Esophagus squamous epithelium (tissue), 4 donors: ENCODE data around the gene ZNF398.

Source experiments
- POLR2A ChIP-seq, 4 donors: fragments of 450-650 bp; IDR thresholded peaks; one replicate each; pipeline ENCODE4 v1.6.1; 2017; ENCODE audit warnings: antibody characterized with exemption in 4 of 4, mild to moderate bottlenecking in 4 of 4, moderate library complexity in 3 of 4
- TF ChIP-seq, protein P1 (sequence below), 6 experiments: fragments of 450-650 bp in 4 of 6; fragments of 200-600 bp in 2 of 6; sonication (generic) in 2 of 6; IDR thresholded peaks; one replicate each; pipeline ENCODE4 v1.5.1; 2016 to 2019; ENCODE audit warnings: antibody characterized with exemption in 6 of 6, mild to moderate bottlenecking in 4 of 6, moderate library complexity in 4 of 6

DNA sequence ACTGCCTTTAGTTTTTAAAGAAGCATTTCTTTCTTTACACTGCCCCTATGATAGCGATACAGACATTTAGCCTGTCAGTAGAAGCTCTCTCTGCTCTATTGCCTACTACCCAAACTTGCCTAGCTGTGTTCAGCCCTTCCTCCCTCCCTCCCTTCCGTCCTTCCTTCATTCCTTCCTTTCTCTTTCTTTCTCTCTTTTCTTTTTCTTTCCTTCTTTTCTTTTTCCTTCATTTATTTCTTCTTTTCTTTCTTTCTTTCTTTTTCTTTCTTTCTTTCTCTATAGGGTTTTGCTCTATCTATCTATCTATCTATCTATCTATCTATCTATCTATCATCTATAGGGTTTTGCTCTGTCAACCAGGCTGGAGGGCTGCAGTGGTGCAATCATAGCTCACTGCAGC, 85.1 kb downstream of the ZNF398 start:
- TF ChIP-seq POLR2A (IDR thresholded peaks at IDR 0.05) = no peak
- TF ChIP-seq, protein P1, sequence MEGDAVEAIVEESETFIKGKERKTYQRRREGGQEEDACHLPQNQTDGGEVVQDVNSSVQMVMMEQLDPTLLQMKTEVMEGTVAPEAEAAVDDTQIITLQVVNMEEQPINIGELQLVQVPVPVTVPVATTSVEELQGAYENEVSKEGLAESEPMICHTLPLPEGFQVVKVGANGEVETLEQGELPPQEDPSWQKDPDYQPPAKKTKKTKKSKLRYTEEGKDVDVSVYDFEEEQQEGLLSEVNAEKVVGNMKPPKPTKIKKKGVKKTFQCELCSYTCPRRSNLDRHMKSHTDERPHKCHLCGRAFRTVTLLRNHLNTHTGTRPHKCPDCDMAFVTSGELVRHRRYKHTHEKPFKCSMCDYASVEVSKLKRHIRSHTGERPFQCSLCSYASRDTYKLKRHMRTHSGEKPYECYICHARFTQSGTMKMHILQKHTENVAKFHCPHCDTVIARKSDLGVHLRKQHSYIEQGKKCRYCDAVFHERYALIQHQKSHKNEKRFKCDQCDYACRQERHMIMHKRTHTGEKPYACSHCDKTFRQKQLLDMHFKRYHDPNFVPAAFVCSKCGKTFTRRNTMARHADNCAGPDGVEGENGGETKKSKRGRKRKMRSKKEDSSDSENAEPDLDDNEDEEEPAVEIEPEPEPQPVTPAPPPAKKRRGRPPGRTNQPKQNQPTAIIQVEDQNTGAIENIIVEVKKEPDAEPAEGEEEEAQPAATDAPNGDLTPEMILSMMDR (IDR thresholded peaks at IDR 0.05) = no peak
